Frontal cortex (tissue), 4 donors: Measurements from ENCODE around the gene ERV3-1. TPM values are rescaled to one million over a fixed set of nuclear protein-coding genes. Genes with fewer than 3 reads are reported as not detected.
"Not testable (repeated sequence)": the region's sequence is repeated elsewhere in the genome, so short reads cannot be mapped to it uniquely, and the experiment has no call there.

Experiments used
- DNase-seq, 2 donors: peaks; one replicate each; pipeline ENCODE4 v3.0.0; 2012; ENCODE audit warnings: low spot score in 2 of 2
- FAIRE-seq: peaks from 2 replicates; lab custom pipeline; 2012; peaks lifted over from hg19 to GRCh38; lab: Jason Lieb, UNC
- total RNA-seq: library from RNA; depleted of rRNA; stranded (reverse); fragments of >200 nt; gene quantifications from one replicate; pipeline ENCODE4 v1.2.3, GENCODE V29; 2014
- donor health status: control.
- donor health status: control.
- donor health status: control.

Gene ERV3-1
- total RNA-seq, 1 donor from 2014 or later: 14.3 TPM

DNA sequence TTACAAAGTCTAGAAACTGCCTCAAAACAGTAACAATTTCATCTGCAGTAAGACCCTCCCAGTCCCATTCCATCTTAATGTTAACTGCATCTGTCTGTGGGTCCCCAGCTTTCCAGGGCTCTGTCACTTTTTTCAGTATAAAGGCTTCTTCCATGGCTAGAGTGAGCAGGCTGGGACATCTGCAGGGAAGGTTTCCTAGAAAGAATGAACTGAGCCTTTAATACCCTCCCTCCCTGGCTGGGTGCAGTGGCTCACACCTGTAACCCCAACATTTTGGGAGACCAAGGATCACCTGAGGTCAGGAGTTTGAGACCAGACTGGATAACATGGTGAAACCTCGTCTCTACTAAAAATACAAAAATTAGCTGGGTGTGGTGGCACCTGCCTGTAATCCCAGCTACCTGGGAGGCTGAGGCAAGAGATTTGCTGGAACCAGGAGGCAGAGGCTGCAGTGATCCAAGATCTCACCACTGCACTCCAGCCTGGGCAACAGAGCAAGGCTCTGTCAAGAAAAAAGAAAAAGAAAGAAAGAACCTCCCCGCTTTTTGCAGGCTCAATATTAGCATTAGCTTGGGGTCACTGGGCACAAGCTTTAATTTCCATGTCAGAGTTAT is 3.4 kb downstream of the ERV3-1 start:
- no peak for FAIRE-seq
- DNase-seq: no peak

DNA sequence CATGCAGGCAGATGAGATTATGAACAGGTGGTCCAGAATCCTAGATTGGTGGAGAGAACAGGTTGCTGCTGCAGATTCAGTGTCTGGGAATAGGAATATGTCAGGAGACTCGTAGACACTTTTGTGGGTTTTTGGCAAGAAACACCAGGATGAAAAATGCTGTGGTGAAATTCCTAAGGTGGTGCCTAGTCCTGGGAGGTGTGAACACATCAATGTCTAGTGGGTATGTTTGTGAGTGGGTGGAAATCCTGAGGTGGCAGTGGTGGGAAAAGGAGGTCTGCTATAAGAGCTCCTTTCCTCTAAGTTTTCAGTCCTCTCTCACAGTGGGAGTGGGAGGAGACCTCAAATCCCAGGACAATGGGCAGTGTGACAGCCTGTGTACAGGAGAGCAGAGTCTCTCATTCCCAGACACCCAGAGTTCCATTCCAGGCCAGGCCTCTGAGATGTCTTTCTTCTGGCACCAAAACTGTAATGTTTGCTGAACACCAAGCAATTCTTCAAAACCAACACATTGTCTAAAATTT is 5.1 kb downstream of the ERV3-1 start:
- FAIRE-seq (no peak), DNase-seq (no peak)

DNA sequence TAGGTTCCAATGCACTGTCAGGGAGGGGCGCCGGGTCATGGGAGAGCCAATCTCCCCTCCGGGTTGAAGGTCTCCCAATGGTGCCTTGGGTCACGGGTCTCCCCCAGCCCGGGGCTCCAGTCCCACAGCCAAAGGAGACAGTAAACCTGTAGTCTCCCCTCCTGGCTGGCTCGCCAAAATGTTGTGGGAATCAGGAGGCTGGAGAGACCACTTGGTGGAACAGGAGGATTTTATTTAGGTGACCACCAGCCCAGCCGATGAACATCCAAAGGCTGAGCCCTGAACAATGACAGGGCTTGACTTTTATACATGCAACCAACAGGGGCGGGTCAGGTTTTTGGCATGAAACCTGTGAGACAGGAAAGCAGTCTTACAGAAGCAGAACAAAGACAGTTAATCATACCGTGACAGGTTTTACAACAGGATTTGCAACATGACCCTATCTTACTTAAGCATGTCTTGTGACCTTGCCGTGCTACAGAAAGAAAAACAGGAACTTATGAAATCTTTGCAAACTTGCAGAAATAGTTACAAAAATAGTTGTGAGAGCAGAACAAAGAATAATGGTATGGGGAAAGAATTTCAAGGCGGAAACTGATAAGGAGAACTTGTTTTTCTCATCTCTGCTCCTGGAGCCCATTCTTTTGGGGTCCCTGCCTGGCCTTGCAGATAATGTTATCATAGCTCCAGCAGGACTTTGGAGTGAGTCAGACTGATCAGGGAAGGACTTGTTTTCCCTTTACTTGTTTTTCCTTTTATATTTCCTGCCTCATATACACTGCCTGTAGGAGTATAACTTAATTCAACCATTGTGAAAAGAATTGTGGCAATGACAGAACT is 7.1 kb downstream of the ERV3-1 start:
- no peak for FAIRE-seq

DNA sequence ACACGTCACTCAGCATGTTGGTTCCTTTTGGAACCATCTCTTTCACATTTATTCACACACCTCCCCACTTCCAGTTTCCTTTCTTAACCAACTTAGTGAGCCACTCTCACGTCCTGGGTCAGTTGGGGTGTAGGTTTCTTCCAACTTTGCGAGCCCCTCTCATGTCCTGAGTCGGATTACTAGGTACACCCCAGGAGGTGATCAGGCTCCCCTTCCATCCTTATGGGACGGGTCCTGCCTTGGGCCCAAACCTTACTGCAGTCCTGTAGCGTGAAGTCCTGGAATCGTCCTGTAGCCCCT is 7.7 kb downstream of the ERV3-1 start:
- no peak for DNase-seq
- FAIRE-seq: no peak

More for the DNA sequence above, 7.1 kb downstream of the ERV3-1 start:
- no peak for DNase-seq

DNA sequence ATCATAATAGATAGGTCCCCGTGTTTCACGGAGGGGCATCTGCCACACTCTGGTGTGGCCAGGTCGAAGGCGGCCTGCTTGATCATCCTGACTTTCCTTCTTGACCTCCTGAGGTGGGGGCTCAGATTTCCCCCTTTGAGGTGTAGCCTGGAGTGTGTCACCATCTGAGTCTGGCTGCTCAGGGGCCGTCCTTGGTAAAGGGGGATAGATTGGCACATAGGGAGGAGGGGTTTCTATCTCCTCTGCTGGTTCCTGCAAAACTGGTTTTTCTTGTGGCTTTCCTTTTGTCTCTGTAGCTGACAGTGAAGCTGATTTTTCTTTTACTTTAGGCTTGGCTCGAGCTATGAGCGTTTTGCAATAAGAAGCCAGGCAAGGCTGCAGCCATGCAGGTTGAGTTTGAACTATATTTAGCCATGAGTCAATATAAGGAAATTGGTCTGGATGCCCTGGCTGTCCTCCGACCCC is 8.5 kb downstream of the ERV3-1 start:
- FAIRE-seq (no peak), DNase-seq (no peak)

DNA sequence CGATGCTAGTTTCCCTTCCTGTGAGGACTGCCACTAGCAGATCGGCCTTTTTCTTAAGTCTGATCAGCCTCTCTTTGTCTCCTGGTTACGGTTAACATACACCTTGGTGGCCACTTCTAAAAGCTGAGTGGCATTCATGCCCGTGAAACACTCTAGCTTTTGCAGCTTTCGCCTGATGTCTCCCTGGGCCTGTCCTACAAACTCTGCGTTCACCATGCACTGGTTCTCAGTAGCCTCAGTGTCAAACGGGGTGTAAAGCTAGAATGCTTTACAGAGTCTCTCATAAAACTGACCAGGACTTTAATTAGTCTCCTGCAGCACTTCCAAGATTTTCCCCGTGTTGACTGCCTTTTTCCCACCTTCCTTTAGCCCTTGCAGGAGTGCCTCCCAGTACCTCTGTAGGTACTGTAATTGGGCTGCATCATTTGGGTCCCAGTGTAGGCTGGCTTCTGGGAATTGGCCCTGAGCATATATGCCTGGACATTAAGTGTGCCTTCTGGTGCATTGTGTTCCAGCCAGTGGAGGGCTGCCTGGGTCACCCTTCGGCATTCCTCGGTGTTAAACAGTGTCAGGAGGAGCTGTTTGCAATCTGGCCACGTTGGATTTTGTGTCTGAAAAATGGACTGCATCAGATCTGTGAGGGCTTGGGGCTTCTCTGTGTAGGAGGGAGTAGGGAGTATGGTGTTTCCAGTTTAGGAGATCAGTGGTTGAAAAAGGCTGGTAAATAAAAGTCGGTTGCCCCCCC is 9.2 kb downstream of the ERV3-1 start:
- FAIRE-seq: no peak
- DNase-seq: no peak

DNA sequence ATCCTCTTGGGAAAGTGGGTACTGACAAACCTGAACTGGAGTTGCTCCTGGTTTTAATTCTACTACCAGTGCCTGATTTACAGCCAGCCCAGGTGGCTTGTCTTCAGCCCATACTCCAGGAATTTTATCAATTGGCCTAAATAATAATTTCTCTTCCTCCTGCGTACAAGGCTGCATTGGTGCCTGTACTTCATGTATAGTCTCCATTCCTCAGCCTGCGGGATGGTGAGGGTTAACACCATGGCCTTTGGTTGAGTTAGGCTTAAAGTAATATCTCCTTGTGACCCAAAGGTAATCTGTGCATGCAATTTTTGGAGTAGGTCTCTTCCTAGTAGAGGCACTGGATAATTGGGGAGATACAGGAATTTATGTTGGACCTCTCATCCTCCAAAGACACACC is 10.2 kb downstream of the ERV3-1 start:
- no peak for DNase-seq
- no peak for FAIRE-seq

DNA sequence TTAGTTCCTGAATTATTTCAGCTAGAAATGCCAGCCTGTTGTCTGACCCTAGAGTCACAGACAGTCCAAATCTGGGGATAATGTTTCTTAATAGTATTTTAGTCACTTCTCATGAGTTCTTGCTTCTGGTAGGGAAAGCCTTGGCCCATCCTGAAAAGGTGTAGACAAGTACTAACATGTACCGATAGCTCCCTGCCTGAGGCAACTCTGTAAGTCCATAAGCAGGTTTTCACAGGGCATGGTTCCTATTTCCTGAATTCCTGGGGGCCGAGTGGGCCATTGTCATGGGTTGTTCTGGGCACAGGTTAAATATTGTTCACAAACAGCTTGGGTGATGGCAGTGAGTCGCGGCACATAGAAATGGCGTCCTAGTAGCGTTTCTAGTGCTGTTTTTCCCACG is 12.6 kb downstream of the ERV3-1 start:
- DNase-seq (no peak), FAIRE-seq (no peak)

DNA sequence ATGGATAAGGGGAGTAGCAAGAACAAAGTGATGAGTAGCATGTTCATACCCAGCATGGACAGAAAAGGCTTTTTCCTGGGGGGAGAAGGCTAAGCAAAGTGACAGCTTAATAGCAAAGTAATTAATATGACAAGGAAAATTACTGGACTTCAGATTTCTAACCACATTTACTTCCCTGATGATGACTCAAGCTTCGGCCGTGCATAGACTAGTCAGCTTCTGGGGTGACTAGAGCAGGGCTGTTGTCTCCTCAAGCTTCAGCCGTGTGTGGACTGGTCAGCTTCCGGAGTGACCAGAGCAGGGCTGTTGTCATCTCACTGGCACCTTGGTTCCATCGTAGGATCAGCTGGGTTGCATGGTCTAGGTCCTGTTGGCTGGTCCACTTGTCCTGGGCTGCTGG is 13.5 kb downstream of the ERV3-1 start:
- no peak for FAIRE-seq

DNA sequence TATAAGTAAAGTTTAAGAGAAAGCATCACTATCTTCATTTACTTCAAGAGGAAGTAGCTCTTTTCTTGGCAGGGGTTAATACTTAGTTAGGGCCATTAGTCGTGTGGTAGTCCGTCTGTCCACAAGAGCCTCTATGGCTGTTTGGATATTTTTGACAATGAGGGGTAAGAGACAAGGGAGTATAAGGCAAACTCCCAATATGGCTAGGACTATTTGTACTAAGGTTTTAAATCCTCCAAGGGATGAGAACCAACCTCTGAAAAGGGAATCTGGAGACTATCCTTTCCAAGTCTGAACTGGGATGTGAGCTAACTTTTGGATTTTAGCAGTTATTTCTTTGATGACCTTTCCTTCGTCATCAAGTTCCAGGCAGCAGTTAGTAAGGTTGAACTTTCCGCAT is 15.6 kb downstream of the ERV3-1 start, which contains the start of gene ZNF117:
Gene ZNF117 (minus strand): TSS at position 101 of the 400 bp plus-strand sequence.
- DNase-seq (no peak), FAIRE-seq (no peak)

More for the DNA sequence above, 13.5 kb downstream of the ERV3-1 start:
- no peak for DNase-seq

DNA sequence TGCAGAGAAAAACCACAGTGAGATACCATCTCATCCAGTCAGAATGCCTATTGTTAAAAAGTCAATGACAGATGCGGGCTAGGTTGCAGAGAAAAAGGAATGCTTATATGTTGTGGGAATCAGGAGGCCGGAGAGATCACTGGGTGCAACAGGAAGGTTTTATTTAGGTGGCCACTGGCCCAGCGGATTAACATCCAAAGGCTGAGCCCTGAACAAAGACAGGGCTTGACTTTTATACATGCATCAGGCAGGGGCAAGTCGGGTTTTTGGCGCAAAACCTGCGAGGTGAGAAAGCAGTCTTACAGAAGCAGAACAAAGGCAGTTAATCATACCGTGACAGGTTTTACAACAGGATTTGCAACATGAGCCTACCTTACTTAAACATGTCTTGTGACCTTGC is 16.3 kb downstream of the ERV3-1 start:
- no peak for FAIRE-seq
- no peak for DNase-seq

DNA sequence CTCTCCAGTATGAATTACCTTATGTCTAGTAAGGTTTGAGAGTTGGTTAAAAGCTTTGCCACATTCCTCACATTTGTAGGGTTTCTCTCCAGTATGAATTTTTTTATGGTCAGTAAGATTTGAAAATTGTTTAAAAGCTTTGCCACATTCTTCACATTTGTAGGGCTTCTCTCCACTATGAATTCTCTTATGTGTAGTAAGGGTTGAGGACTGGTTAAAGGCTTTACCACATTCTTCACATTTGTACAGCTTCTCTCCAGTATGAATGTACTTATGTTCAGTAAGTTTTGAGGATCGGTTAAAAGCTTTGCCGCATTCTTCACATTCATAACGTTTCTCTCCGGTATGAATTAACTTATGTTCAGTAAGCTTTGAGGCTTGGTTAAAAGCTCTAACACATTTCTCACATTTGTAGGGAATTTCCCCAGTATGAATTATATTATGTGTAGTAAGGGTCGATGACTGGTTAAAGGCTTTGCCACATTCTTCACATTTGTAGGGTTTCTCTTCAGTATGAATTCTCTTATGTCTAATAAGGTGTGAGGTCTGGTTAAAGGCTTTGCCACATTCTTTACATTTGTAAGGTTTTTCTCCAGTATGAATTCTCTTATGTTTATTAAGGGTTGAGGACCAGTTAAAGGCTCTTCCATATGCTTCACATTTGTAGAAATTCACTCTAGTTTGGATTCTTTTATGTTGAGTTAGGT is 27.8 kb downstream of the ERV3-1 start:
- FAIRE-seq (no peak), DNase-seq (no peak)

DNA sequence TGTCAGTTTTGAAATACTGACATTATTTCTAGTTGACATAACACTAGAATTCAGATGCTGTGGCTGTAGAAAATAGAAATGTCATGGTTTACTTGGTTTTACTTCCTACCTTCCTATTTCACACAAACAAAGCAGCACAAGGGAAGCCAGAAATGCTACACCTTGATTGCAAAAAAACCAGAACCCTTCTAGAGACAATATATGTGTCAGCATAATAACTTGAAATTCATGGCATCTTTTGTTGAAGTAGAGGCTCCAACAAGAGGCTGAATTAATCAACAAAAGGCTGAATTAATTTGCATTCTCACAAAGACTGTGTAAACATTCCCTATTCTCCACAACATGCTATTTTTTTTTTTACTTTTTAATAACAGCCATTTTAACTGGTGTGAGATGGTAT is 40.9 kb downstream of the ERV3-1 start:
- FAIRE-seq: no peak
- DNase-seq: no peak

DNA sequence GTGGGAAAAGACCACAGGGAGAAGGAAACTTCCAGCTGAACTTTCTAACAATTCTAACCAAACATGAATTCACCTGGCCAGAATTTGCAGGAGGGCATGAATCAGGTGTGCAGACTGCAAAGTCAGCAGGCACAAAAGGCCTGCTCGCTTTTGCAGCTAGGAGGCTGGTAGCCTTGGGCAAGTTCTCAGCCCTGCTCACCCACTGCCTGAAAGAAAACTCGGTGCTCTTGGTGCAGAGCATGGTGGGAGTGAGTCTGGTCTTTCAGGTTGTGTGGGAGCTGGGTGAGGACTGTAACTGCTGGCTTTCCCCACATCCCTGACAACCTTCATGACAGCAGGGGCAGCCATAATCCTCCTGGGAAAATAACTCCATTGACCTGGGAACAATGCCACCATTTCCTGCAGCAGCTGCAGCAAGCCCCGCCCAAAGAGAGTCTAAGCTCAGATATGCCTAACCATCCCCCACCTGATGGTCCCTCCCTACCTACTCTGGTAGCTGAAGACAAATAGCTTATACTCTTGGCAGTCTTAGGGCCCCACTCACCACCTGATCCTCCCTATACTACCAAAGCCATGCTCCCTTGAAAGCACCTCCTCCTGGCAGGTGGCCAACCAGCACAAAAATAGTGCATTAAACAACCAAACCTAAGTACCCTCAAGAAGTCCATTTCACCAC is 47.3 kb downstream of the ERV3-1 start:
- DNase-seq (no peak), FAIRE-seq (no peak)

DNA sequence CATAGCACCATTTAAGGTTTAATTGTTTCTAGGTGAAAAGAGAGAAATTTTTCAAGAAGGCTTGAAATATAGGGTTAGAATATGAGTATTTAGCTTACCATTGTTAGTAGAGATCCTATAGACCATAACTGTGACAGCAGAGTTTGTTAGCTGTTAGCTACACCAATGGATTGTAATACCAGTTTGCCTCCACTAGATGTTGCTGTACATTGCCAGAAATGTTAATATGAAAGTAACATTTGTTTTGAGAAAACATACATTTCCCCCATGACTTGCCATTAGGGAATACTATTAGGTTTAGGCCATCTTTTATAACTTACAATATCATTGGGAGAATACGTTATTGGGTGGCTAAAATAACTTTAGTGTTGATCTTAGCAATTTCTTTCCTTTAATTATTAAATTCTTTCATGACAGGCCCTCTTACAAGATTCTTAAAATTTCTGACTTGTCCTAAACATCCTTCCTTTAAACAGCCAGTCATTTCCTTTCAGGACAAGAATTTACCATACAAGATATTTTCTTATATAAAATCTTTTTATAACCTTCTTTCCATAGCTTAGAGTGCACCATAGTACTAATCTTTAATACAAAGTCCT is 55.1 kb downstream of the ERV3-1 start:
- DNase-seq: peak; percentile 52 to 55
- peak; percentile 39 for FAIRE-seq

DNA sequence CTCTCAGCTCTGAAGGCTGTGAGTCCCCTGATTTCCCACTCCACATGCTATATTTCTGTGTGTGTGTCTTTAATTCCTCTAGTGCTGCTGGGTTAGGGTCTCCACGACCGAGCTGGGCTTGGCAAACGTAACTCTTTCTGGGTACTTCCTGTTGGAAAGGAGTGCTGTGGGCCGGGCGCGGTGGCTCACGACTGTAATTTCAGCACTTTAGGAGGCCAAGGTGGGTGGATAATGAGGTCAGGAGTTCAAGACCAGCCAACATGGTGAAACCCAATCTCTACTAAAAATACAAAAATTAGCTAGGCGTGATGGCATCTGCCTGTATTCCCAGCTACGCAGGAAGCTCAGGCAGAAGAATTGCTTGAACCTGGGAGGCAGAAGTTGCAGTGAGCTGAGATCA is 55.8 kb downstream of the ERV3-1 start:
- not testable (repeated sequence) for FAIRE-seq, DNase-seq

DNA sequence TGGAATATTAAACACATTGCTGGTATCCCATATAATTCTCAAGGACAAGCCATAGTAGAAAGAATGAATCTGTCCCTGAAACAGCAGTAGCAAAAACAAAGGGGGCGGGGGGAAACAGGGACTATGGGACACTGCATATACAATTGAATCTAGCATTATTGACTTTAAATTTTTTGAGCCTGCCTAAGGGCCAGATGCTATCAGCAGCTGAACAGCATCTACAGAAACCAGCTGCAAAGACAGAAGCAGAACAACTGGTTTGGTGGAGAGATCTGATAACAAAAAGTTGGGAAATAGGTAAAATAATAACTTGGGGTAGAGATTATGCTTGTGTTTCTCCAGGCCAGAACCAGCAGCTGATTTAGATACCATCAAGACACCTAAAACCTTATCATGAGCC is 57.7 kb downstream of the ERV3-1 start:
- FAIRE-seq, DNase-seq: not testable (repeated sequence)

DNA sequence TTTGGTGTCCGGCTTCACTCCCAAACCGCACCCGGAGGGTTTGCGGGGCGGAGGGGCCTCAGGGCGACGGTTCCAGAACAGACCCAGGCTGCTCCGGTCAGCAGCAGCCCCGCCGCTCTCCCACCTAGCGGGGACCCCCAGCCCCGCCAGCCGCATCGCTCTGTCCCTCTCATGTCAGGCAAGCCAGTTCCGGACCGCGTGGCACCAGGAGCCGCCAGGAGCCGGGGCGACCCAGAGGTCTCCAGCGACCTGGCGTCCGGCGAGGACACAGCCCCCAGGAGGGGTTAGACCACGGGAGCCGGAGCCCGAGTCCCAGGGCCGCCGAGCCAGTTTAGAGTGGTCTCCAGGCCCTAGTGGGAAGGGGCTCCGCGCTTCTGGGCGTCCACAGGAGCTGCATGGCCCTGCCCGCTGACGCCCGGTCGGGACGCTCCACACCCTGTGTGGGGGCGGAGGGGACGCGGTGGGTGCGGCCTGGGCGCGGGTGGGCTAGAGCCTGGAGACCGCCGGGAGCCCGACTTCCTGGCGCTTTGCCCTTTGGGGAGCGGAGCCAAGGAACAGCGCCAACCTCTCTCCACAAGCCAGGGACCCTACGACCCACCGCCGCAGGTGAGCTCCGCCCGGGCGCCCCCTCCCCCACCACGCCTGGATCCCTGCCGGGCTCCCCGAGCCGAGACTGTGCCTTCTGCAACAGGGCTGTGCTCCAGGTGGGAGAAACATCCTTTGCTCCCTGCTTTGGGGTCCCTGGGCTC is 59.1 kb downstream of the ERV3-1 start:
- FAIRE-seq: no peak
- DNase-seq: peak in 1 of 2 donors; percentile 27
